ENCODE results near the gene CDC42BPG.

DNA sequence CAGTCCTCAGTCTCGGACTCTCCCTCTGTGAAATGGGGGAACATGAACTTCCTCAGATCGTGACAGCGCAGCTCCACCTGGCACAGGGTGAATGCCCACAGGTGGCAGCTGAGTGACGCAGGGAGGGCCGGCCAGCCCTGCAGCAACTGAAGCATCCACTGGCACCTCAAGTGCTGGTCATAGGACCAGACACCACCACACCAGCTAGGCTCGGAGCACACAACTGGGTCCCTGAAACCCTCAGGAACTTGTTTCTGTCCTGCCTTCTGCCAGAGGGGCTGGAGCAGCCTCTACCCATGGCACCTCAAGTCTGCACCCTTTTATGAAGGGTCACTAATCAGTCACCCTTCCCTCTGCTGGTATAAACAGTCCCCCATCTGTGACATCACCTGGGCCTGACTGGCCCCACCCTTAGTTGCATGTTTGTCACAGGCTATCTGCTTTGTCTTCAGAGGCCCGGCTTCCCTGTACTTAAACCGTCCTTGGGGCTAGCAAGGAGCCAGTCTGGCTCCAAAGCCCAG is 7.4 kb upstream of the CDC42BPG start:
- TF ChIP-seq POLR2A (IDR thresholded peaks at IDR 0.05) (no peak), CTCF (IDR thresholded peaks at IDR 0.05) (no peak)
